GM12872 (cell line): ENCODE results near the gene DNAAF5.

Experiments
- TF ChIP-seq, protein P1 (sequence below): IDR thresholded peaks from 3 replicates; pipeline ENCODE4 v1.5.1; 2011; ENCODE audit warnings: low read depth, mild to moderate bottlenecking, low read length, moderate library complexity; ENCODE audit not compliant: insufficient read depth

Gene DNAAF5

DNA sequence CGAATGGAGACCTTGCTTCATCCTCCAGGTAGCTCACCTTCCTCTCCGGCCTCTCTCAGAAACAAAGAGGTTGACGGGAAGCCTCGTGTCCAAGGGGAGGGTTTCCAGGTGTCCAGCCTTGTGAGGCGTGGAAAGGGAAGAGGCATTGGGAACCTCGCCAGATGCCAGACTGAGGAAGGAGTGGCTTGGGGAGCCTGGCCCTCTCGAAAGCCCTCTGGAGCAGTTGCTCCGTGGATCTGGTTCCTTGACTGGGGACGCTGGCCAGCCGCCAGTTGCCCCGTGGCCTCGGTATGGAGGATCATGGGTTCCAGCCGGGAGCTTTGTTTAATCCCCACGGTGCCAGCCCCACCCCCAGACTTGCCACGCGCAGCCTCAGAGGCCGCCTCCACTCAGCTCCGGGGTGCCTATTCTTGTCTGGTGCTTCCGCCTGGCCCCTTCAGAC lies 75.5 kb downstream of the DNAAF5 start:
- TF ChIP-seq, protein P1, sequence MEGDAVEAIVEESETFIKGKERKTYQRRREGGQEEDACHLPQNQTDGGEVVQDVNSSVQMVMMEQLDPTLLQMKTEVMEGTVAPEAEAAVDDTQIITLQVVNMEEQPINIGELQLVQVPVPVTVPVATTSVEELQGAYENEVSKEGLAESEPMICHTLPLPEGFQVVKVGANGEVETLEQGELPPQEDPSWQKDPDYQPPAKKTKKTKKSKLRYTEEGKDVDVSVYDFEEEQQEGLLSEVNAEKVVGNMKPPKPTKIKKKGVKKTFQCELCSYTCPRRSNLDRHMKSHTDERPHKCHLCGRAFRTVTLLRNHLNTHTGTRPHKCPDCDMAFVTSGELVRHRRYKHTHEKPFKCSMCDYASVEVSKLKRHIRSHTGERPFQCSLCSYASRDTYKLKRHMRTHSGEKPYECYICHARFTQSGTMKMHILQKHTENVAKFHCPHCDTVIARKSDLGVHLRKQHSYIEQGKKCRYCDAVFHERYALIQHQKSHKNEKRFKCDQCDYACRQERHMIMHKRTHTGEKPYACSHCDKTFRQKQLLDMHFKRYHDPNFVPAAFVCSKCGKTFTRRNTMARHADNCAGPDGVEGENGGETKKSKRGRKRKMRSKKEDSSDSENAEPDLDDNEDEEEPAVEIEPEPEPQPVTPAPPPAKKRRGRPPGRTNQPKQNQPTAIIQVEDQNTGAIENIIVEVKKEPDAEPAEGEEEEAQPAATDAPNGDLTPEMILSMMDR: no peak

DNA sequence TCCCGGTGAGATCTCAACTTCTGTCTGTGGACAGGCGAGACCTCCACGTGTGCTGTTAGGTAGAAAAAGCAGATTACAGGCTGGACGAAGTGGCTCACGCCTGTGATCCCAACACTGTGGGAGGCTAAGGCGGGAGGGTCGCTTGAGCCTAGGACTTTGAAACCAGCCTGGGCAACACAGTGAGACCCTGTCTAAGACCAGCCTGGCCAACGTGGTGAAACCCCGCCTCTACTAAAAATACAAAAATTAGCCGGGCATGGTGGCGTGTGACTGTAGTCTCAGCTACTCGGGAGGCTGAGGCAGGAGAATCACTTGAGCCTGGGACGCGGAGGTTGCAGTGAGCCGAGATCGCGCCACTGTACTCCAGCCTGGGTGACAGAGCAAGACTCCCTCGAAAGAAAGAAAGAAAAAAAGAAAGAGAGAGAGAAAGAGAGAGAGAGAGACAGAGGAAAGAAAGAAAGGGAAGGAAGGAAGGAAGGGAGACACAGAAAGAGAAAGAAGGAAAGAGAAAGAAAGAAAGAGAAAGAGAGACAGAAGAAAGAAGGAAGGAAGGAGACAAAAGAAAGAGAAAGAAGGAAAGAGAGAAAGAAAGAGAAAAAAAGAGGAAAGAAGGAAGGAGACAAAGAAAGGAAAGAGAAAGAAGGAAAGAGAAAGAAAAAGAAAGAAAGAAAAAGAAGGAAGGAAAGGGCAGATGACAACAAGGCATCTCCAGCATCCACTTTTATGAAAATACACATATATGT lies 76.2 kb downstream of the DNAAF5 start:
- TF ChIP-seq, protein P1: no peak

DNA sequence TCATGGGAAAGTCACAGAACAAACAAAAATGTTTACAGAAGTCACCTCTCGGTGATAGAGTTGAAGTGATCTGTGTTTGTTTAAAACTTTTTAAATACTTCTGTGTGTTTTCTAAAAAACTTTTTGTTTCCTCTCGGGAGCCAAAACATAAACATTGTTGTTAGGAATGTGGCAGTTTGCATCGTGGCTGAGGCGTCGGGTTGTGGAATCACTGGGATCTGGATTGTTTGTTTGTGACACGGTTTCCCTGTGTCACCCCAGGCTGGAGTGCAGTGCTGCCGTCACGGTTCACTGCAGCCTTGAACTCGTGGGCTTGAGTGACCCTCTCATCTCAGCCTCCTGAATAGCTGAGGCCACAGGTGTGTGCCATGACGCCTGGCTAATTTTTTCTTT lies 76.7 kb downstream of the DNAAF5 start:
- TF ChIP-seq, protein P1: no peak

DNA sequence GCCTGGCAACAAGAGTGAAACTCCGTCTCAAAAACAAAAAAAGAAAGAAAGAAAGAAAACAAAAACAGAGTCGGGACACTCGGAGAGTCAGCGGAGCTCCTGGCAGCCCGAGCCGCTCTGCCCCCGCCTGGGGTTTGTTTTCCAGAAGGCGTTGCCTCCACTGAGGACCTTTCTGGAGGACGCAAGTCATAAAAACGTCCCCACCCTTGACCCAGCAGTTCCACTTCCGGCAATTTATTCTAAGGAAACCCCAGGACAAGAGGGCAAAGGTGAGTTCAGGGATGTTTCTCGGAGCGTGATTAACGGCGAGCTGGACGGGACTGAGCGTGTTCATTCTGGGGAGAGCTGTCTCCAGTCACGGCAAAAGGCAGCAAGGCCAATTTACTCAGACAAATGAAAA lies 78.8 kb downstream of the DNAAF5 start:
- TF ChIP-seq, protein P1: no peak

DNA sequence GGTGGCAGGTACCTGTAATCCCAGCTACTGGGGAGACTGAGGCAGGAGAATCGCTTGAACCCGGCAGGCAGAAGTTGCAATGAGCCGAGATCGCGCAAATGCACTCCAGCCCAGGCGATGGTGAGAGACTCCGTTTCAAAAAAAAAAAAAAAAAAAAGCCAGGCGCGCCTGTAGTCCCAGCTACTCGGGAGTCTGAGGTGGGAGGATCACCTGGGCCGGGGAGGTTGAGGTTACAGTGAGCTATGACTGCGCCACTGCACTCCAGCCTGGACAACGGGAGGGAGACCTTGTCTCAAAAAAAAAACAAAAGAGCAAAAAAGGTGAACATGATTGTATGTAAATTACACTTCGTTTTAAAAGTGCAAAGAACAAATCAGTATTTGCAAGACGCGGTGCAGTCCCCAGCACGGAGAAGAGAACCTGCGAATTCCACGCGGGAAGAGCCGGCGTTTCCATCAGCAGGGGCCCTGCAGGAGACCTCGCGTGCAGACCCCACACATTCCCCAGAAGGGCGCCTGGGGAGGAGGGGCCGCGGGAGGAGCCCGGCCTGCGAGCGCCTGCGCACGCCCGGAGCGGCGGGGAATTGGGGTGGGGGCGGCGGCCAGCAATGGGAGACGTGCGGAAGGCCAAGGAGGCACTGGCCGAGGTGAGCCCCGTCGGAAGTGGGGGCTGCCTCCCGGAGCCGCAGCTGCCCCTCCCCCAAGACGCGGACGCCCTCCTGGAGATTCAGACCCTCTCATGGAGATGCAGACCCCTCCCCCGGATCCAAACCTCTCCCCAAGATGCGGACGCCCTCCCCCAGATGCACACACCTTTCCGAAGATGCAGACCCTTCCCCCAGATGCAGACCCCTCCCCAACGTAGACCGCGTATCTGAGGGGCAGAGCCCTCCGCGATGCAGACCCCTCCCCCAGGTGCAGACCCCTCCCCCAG lies 89.1 kb downstream of the DNAAF5 start:
- TF ChIP-seq, protein P1: no peak

DNA sequence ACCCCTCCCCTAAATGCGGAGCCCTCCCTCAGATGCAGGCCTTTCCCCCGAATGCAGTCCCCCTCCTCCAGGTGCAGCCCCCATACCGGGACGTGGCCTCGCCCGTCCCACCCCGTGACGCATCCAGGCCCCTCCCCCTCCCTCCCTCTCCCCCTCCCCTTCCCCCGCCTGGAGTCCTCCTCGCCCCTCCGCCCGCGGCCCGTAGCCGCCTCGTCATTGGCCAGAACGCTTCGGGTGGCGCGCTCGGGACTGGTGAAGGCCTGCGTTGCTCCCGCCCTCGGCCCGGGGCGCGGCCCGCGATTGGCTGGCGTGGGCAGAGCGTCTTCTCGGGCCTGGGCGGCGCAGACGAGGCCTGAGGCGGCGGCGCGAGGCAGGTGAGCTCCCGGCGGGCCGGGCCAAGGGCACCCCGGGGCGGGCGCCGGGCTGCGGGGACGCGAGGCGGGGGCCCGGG lies 89.8 kb downstream of the DNAAF5 start:
- TF ChIP-seq, protein P1: no peak
